ENCODE results near the gene TCEANC2.

The TCEANC2 gene

DNA sequence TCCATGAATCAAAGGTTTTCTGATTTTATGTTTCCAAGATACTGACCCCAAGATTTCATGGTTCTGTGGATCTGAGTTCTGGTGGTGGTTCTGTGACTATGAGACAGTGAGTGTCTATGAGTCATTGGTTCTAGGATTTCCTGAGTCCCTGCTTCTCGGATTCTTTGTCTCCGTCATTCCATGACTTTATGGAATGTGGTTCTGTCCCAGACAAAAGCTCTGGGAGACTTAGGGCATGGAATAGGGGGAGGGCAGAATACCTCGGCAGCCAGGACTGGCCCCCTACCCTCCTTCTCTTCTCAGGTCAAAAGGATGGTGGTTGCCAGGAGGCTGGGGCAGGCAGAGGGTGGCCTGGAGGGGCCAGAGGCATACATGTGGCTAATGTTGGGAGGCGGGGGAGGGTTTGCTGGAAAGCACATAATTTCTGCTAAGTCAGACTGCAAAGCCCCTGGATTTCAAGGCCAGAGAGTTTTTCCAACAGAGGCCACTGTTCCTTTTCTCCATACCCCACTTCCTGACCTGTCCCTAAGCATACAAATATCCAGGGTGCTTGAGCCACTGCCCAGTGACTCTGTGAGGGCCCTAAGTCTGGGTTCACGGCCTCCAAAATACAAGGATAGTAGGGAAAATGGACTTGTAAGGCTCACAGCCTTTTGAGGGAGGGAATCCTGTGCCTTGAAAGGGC is 82.2 kb downstream of the TCEANC2 start:
- Histone ChIP-seq H3K4me3 (ENCODE audit: low read length) (no peak overlapping the region), H3K27me3 (ENCODE audit: control insufficient read depth, insufficient read depth, low read length) (no peaks in the 10 kb centered on the region), H3K4me1 (ENCODE audit: control insufficient read depth, insufficient read depth, low read length) (no peaks in the 10 kb centered on the region), H3K9ac (ENCODE audit: low read length) (no peak overlapping the region), H3K9me3 (ENCODE audit: control insufficient read depth, low read length) (no peaks in the 10 kb centered on the region), H3K36me3 (ENCODE audit: control insufficient read depth, insufficient read depth, low read length) (no peaks in the 10 kb centered on the region)

DNA sequence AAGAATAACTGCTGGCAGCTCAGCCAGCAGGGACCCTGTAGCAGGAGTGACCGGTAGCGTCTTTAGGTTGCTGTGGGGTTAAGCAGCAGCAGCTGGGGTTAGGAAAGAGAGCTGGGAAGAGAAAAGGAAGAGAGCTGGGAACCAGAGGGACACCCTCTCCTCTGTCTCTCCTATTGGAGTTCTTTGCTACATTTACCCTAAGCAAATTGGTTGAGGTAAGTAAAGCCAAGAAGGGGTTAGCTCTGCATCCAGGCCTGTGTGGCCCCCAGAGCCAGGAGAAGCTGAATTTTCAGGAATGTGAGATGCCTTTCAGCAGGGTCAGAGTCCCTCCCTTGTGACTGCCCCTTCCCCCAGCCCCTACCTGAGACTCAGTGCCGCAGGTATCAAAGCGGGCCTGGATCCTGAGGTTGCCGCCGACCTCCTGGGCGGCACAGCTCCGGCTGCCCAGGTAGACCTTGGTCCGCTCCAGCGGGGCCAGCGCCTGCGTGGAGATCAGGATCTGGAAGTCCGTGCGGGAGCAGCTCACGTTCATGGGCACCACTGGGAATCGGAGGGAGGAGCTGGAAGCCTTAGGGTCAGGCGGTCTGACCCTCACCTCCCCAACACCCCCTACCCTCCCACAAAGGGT is 83.0 kb downstream of the TCEANC2 start:
- no peaks in the 10 kb centered on the region for H3K9me3 ChIP-seq (ENCODE audit: control insufficient read depth, low read length)
- H3K27me3 ChIP-seq (ENCODE audit: control insufficient read depth, insufficient read depth, low read length): no peaks in the 10 kb centered on the region
- no peak overlapping the region for H3K9ac ChIP-seq (ENCODE audit: low read length)
- no peak overlapping the region for H3K4me3 ChIP-seq (ENCODE audit: low read length)
- no peaks in the 10 kb centered on the region for H3K36me3 ChIP-seq (ENCODE audit: control insufficient read depth, insufficient read depth, low read length)
- H3K4me1 ChIP-seq (ENCODE audit: control insufficient read depth, insufficient read depth, low read length): no peaks in the 10 kb centered on the region

DNA sequence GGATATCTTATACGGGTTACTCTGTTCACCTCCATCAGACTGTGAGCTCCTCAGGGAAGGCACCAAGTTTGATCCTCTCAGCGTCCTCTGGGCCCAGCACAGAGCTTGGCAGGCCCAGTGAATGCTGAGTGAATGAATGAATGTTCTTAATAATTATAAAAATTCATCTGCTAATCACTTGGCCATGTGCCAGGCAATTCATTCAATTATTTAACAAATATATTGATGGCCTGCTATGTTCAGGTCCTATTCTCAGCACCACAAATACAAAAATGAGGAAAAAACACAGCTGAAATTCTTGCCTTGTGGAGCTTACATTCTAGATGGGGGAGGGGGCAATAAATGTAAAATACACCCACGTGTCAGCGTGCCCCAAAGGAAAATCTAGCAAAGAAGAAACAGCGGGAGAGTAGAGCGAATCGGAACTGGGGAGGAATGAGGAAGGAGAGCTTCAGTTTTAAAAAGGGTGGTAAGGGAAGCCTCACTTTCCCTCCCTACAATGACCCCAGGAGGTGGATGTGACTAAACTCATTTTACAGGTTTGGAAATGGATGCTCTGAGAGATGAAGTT is 83.6 kb downstream of the TCEANC2 start:
- Histone ChIP-seq H3K4me3 (ENCODE audit: low read length) (no peak overlapping the region), H3K36me3 (ENCODE audit: control insufficient read depth, insufficient read depth, low read length) (no peaks in the 10 kb centered on the region), H3K27me3 (ENCODE audit: control insufficient read depth, insufficient read depth, low read length) (no peaks in the 10 kb centered on the region), H3K9ac (ENCODE audit: low read length) (no peak overlapping the region), H3K9me3 (ENCODE audit: control insufficient read depth, low read length) (no peaks in the 10 kb centered on the region), H3K4me1 (ENCODE audit: control insufficient read depth, insufficient read depth, low read length) (no peaks in the 10 kb centered on the region)

DNA sequence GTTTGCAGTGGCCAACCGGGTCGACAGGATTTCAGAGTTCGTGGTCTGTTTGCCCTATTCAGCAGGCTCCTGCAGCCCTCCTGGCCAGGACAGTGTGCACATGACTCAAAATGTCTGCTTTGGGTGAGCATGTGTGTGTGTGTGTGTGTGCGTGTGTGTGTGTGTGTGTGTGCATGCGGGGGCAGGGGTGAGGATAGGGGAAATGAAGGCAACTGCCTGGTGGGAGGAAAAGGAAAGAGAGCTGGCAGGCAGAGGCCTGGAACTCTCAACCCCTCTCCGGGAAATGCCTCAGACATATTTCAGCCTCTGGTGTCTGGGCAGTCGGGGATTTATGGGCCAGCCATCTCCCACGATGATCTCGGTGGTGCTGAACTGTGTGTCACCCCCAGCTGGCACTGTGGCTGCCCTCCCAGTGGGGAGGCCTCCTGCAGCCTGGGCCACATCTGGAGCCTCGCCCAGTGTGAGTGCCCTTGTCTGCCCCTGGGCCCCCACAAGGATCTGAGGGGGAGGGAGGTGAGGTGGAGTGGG is 84.2 kb downstream of the TCEANC2 start:
- Histone ChIP-seq H3K4me1 (ENCODE audit: control insufficient read depth, insufficient read depth, low read length) (no peaks in the 10 kb centered on the region), H3K27me3 (ENCODE audit: control insufficient read depth, insufficient read depth, low read length) (peaks cover 2% of the 10 kb centered on the region), H3K9me3 (ENCODE audit: control insufficient read depth, low read length) (no peaks in the 10 kb centered on the region), H3K9ac (ENCODE audit: low read length) (no peak overlapping the region), H3K36me3 (ENCODE audit: control insufficient read depth, insufficient read depth, low read length) (no peaks in the 10 kb centered on the region), H3K4me3 (ENCODE audit: low read length) (no peak overlapping the region)

DNA sequence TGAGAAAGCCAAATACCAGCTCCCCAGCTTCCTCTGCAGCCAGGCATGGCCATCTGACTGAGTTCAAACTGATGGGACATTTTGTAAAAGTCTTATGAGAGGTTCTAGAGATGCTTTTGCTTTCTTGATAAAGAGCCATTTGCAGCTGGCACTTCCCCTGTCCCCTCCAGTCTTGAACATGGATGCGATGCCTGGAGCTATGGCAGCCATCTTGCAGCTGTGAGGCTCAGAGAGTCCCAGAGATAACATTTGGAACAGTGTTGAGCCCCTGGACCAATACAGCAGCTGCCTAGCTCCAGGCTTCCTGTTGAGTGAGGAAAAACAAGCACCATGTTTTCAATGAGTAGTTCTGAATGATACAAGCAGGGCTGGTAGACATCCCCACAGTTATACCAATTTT is 85.6 kb downstream of the TCEANC2 start:
- H3K4me3 ChIP-seq (ENCODE audit: low read length): no peak overlapping the region
- no peak overlapping the region for H3K9ac ChIP-seq (ENCODE audit: low read length)
- H3K27me3 ChIP-seq (ENCODE audit: control insufficient read depth, insufficient read depth, low read length): peaks cover 2% of the 10 kb centered on the region
- no peaks in the 10 kb centered on the region for H3K9me3 ChIP-seq (ENCODE audit: control insufficient read depth, low read length)
- no peaks in the 10 kb centered on the region for H3K36me3 ChIP-seq (ENCODE audit: control insufficient read depth, insufficient read depth, low read length)
- H3K4me1 ChIP-seq (ENCODE audit: control insufficient read depth, insufficient read depth, low read length): no peaks in the 10 kb centered on the region

DNA sequence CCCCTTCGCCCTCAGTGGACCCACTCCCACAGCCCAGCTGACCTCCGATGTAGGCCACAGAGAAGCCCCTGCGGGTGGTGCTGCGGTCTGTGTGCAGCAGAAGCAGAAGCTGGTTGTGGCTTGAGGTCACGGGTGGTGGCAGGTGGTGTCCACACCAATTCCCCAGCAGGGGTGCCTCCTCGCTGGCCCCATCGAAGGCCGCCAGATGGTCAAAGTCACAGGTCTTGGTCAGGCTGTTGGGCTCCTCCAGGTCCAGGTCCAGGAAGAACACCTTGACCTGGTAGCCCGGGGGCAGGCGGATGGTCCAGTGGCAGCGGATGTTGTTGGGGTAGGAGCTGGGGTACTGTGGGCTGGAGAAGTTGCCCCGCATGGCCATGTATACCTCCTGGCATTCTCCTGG is 86.3 kb downstream of the TCEANC2 start:
- H3K4me3 ChIP-seq (ENCODE audit: low read length): no peak overlapping the region
- peaks cover 2% of the 10 kb centered on the region for H3K27me3 ChIP-seq (ENCODE audit: control insufficient read depth, insufficient read depth, low read length)
- no peaks in the 10 kb centered on the region for H3K36me3 ChIP-seq (ENCODE audit: control insufficient read depth, insufficient read depth, low read length)
- H3K4me1 ChIP-seq (ENCODE audit: control insufficient read depth, insufficient read depth, low read length): no peaks in the 10 kb centered on the region
- H3K9ac ChIP-seq (ENCODE audit: low read length): no peak overlapping the region
- no peaks in the 10 kb centered on the region for H3K9me3 ChIP-seq (ENCODE audit: control insufficient read depth, low read length)

DNA sequence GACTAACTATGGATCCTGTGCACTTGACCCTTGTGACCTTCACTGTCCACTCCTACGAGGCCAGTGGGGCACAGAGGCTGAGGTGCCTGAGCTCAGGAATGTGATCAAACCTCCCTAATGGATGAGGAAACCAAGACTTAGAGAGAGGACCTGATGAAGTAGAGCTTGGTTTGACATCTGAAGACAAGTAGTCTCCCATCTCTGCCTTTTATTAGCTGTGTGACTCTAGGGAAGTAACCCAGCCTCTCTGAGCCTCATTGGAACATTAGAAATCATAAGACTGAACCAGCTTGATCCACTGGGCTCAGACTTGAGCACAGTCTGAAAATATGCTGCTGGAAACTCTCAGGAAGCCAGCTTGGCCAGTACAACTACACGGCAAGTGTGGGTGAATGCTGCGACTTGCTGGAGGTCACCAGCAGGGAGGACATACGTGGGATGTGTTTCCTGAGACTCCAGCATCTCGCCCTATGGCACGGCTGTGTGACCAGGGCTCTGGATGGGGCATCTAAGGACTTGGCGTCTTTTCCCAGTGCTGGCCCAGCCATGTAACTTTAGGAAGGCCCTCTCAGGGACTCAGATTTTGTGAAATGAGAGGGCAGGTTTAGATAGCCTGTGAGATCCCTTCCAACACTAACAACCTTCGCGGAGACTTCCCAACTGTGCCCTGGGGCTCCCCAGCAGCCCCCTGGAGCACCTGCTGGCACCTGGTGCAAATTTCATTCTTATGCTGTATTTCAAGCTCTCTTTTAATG is 88.9 kb downstream of the TCEANC2 start:
- Histone ChIP-seq H3K4me3 (ENCODE audit: low read length) (no peak overlapping the region), H3K9ac (ENCODE audit: low read length) (no peak overlapping the region), H3K27me3 (ENCODE audit: control insufficient read depth, insufficient read depth, low read length) (peaks cover 2% of the 10 kb centered on the region), H3K36me3 (ENCODE audit: control insufficient read depth, insufficient read depth, low read length) (no peaks in the 10 kb centered on the region), H3K9me3 (ENCODE audit: control insufficient read depth, low read length) (no peaks in the 10 kb centered on the region), H3K4me1 (ENCODE audit: control insufficient read depth, insufficient read depth, low read length) (no peaks in the 10 kb centered on the region)

DNA sequence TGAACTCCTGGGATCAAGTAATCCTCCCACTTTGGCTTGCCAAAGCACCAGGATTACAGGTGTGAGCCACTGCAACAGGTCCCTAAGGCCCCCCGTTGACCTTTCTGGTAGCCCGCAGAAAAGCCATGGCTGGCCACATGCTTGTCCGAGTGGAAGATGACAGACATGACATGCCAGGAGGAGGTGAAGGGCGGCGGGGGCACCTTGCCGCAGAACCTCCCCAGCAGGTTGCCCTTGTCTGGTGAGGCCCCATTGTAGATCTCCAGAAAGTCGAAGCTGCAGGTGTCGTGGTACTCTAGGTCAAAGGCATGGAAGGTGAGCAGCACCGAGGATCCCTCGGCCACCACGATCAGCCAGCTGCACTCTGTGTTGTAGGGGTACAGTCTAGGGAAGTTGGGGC is 91.0 kb downstream of the TCEANC2 start:
- Histone ChIP-seq H3K9ac (ENCODE audit: low read length) (no peak overlapping the region), H3K36me3 (ENCODE audit: control insufficient read depth, insufficient read depth, low read length) (no peaks in the 10 kb centered on the region), H3K9me3 (ENCODE audit: control insufficient read depth, low read length) (no peaks in the 10 kb centered on the region), H3K27me3 (ENCODE audit: control insufficient read depth, insufficient read depth, low read length) (peaks cover 2% of the 10 kb centered on the region), H3K4me1 (ENCODE audit: control insufficient read depth, insufficient read depth, low read length) (no peaks in the 10 kb centered on the region), H3K4me3 (ENCODE audit: low read length) (no peak overlapping the region)

DNA sequence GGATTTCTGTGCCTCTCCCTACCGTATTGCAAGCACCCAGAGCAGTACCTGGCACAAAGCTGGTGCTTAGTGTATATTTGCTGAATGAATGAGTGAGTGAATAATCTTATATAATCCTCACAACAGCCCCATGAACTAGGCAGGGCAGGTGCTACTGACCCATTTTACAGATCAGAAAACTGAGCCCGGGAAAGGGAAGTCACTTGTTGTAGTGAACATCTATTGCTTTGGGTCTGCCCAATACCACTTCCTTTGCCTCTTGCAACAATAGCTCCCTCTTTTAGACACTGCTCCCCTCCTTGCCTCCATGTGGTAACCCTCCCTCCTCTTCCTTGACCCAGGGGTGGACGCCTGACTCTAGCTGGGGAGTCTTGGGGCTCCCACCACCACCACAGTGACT is 96.3 kb downstream of the TCEANC2 start:
- Histone ChIP-seq H3K27me3 (ENCODE audit: control insufficient read depth, insufficient read depth, low read length) (no peaks in the 10 kb centered on the region), H3K36me3 (ENCODE audit: control insufficient read depth, insufficient read depth, low read length) (no peaks in the 10 kb centered on the region), H3K9me3 (ENCODE audit: control insufficient read depth, low read length) (no peaks in the 10 kb centered on the region), H3K9ac (ENCODE audit: low read length) (no peak overlapping the region), H3K4me3 (ENCODE audit: low read length) (no peak overlapping the region), H3K4me1 (ENCODE audit: control insufficient read depth, insufficient read depth, low read length) (peaks cover 10% of the 10 kb centered on the region)

DNA sequence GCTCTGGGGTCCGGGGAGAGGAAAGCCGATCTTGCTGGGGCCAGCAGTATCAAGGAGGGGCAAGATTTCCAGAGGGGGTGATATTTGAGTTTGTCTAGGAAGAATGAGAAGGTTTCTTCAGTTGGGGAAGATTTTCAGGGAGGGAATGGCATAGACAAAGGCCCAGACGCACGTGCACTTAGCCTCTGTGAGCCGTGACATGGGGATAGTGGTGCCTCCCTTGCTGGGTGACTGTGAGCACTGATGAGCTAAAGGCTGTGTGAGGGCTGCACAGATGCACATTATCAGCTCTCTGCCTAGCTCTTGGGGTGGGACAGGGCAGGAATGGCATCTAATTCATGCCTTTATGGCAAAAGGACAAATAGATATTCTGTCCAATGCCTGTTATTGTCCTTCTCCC is 97.6 kb downstream of the TCEANC2 start:
- H3K4me1 ChIP-seq (ENCODE audit: control insufficient read depth, insufficient read depth, low read length): peaks cover 10% of the 10 kb centered on the region
- H3K9me3 ChIP-seq (ENCODE audit: control insufficient read depth, low read length): no peaks in the 10 kb centered on the region
- H3K36me3 ChIP-seq (ENCODE audit: control insufficient read depth, insufficient read depth, low read length): no peaks in the 10 kb centered on the region
- no peak overlapping the region for H3K4me3 ChIP-seq (ENCODE audit: low read length)
- no peak overlapping the region for H3K9ac ChIP-seq (ENCODE audit: low read length)
- no peaks in the 10 kb centered on the region for H3K27me3 ChIP-seq (ENCODE audit: control insufficient read depth, insufficient read depth, low read length)

DNA sequence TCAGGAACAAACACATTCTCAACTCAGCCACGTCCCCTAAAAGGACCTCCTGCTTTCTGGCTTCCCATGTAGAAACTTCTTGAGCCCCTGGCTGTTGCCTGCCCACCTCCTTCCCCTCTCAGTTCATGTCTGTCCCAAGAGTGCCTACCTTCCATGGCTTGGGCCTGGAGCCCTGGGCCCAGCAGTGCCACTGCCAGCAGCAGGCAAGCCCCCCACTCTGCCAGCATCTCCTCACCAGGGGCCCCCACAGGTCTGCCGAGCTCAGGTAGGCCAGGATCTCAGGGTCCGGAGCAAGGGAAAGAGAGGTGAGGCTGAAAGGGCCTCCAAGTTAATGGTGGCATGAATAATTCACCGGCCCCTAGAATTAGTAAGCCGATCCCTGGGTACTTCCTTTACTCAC is 99.3 kb downstream of the TCEANC2 start, which contains the start of gene CDCP2:
Gene CDCP2, minus strand, starts transcription at position 305 of the 400 bp plus-strand sequence. Its CDS starts 78 bp downstream, at position 227.
- Histone ChIP-seq H3K4me1 (ENCODE audit: control insufficient read depth, insufficient read depth, low read length) (peaks cover 10% of the 10 kb centered on the region), H3K9me3 (ENCODE audit: control insufficient read depth, low read length) (no peaks in the 10 kb centered on the region), H3K27me3 (ENCODE audit: control insufficient read depth, insufficient read depth, low read length) (no peaks in the 10 kb centered on the region), H3K4me3 (ENCODE audit: low read length) (no peak within 1 kb of the TSS), H3K9ac (ENCODE audit: low read length) (no peak within 1 kb of the TSS), H3K36me3 (ENCODE audit: control insufficient read depth, insufficient read depth, low read length) (no peaks in the 10 kb centered on the region)
